Colon (tissue), 2 donors: ENCODE data around the gene CADM4.
"Not testable (repeated sequence)": the region's sequence is repeated elsewhere in the genome, so short reads cannot be mapped to it uniquely, and the experiment has no call there.

Experiments
- FAIRE-seq: peaks from 2 replicates; lab custom pipeline; 2012; peaks lifted over from hg19 to GRCh38; lab: Jason Lieb, UNC
- donor health status: control.
- donor health status: control.

CADM4 gene

GRCh38 chr19:43662487-43662886, 22.8 kb upstream of the CADM4 start:
- FAIRE-seq: no peak

DNA sequence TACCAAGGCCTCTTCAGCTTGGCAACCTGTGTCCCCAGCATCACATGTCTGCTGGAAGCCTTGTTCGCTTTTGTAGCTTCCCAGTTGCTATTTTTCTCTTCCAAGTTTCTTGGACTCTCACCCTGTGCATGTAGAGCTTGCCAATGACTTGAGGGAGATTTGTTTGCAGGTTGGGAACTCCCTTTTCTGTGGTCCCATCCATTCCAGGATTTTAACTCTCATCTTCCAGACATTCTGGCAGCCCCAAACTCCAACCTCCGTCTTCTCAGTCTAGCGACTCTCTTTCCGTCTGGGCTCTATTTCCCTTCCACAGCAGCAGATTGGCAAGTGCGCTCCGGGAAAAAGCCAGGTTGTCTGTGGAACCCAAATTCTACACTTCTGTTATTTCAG, 21.3 kb upstream of the CADM4 start:
- FAIRE-seq: no peak

DNA sequence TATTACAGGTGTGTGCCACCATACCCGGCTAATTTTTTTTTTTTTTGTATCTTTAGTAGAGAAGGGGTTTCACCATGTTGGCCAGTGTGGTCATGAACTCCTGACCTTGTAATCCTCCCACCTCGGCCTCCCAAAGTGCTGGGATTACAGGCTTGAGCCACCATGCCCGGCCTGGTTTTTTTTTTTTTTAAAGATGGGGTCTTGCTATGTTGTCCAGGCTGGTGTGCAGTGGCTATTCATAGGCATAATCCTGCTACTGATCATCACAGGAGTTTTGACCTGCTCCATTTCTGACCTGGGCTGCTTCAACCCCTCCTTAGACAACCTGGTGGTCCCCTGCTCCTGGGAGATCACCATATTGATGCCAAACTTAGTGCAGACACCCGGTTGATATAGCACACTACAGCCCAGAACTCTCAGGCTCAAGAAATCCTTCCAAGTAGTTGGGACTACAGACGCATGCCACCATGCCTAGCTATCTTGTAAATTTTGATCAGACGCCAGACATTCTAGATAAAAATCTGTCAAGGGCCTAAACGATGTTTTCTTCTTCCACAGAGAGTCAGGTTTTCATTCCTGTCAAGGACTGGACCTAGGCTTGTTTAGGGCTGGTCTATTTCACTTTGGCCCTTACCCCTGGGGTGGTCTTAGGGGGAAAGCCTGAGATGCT, 20.8 kb upstream of the CADM4 start:
- no peak for FAIRE-seq

DNA sequence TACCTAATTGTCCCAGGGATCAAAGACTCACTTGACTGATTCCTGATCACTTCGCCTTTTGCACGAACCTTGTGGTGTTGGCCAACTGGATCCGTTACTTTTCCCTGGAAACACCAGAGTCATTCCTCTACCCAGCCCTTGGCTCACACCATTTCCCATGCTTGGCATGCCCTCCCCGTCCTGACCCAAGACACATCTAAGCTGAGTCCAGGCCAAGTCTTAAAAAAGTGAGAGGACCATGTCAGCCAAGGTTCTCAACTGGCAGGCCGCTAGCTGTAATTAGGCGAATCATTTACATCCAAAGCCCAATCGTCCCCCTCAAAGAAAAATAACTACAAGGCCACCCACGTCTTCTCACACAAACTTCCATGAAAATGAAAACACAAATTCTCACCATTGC, 18.8 kb upstream of the CADM4 start:
- no peak for FAIRE-seq

DNA sequence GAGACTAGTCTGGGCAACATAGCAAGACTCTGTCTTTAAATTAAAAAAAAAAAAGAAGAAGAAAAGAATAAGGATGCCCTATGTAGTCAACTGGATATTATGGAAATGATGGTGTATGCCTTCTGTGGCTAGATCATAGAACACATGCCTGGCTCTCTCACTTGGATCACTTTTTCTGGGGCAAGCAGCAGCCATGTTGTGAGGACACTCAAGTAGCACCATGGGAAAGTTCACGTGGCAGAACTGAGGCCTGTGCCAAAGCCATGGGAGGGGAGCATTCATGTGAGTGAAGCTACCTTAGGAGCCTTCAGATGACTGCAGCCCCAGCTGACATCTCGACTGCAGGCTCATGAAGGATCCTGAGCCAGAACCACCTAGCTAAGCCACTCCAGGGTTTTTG, 18.4 kb upstream of the CADM4 start:
- FAIRE-seq: no peak

DNA sequence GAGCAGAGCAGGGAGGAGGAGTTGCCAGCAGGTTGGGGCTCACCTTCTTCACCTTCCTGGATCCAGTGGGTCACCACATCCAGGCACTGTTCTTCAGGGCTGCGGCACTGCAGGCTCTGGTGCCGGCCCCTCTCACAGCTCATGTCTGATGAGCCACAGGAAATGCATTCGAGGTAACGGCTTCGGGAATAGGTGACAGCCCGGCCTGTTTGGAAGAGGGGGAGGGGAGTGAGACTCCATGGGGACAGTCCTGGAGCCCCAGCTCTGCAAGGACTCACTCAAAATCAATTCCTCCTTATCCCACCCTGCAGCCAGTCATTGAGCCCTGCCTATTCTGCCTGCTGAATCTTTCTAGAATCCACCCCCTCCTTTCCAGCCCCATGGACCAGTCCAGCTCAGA, 16.8 kb upstream of the CADM4 start:
- FAIRE-seq: no peak

DNA sequence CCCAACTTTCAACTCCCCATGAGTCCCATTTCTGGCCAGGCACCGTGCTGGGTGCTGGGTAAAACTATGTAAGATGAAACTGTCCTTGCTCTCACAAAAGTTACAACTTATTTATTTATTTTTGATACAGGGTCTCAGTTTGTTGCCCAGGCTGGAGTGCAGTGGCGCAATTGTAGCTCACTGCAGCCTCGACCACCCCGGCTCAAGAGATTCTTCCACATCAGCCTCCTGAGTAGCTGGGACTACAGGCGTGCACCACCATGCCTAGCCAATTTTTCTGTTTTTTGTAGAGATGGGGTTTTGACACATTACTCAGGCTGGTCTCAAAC, 12.9 kb upstream of the CADM4 start:
- FAIRE-seq: no peak

GRCh38 chr19:43651758-43652545, 12.3 kb upstream of the CADM4 start:
- FAIRE-seq: no peak

- FAIRE-seq: not testable (repeated sequence)
These were observed 10.6 kb upstream of the CADM4 start for GRCh38 chr19:43650276-43650675.

DNA sequence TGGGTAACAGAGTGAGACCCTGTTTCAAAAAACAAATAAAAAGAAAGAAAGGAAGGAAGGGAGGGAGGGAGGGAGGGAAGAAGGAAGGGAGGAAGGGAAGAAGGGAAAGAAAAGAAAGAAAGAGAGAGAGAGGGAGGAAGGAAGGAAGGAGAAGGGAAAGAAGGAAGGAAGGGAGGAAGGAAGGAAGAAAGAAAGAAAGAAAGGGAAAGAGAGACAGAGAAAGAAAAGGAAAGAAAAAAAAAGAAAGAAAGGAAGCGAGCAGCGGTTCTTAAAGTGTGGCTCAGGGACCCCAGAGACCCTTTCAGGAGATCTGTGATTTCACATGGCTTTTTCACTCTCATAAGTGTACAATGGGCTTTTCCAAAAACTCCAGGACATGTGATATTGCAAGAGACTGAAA, 9.9 kb upstream of the CADM4 start:
- FAIRE-seq: no peak

- no peak for FAIRE-seq
These were observed 9.0 kb upstream of the CADM4 start for GRCh38 chr19:43648633-43649032.

- no peak for FAIRE-seq
These were observed 4.5 kb upstream of the CADM4 start for GRCh38 chr19:43644181-43644580.

- FAIRE-seq: no peak
These were observed 3.7 kb upstream of the CADM4 start for GRCh38 chr19:43643326-43643725.

GRCh38 chr19:43642531-43642930, 2.9 kb upstream of the CADM4 start:
- FAIRE-seq: no peak

DNA sequence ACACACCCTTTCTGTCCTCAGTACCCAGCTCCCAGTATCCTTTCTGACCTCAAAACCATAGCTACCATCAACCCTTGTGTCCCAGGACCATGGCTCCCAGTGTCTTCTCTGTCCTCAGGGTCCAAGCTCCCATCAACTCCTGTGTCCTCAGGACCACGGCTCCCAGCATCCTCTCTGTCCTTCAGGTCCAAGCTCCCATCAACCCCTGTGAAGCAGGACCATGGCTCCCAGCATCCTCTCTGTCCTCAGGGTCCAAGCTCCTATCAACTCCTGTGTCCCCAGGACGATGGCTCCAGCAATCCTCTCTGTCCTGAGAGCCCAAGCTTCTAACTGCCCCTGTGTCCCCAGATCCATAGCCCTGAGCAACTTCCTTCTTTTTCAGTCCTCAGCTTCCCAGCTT, 1.7 kb upstream of the CADM4 start:
- FAIRE-seq: no peak

DNA sequence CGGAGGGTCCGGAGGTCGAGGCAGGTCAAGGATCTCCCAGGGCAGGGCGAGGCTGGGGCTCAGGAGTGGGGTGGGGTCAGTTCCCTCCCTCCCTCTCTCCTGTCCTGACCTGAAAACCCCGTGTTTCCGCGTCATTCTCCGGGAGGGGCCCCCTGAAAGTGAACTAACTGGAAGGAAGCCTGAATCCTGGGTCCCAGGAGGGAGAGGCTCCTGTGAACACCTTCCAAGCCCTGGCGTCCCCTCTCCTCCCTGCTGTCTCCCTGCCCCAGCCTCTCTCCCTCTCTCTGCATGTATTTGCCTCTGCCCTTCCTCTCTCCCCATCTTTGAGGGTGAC, 741 bp upstream of the CADM4 start:
- FAIRE-seq: no peak

DNA sequence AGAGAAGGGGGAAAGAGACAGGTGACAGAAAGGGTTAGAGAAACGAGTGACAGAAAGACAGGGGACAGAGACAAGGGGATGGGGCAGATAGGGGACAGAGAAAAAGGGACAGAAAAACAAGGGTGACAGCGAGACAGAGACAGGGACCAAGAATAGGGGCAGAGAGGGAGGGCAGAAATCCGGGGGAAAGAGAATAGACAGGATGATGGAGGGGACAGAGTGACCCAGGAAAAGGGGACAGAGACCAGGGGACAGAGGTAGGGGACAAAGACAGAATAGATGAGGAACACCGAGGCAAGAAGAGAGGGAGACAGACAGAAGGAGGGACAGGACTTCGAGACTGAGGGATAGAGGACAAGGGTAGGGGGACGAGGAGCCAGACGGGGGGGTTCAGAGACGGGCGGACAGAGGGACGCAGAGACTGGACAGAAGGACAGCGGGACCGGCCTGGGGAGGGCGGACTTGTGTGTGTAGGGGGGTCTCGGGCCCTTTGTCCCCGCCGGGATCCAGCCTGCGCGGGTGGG, 593 bp downstream of the CADM4 start:
- no peak for FAIRE-seq

GRCh38 chr19:43638214-43638994, 1.2 kb downstream of the CADM4 start:
- FAIRE-seq: no peak

DNA sequence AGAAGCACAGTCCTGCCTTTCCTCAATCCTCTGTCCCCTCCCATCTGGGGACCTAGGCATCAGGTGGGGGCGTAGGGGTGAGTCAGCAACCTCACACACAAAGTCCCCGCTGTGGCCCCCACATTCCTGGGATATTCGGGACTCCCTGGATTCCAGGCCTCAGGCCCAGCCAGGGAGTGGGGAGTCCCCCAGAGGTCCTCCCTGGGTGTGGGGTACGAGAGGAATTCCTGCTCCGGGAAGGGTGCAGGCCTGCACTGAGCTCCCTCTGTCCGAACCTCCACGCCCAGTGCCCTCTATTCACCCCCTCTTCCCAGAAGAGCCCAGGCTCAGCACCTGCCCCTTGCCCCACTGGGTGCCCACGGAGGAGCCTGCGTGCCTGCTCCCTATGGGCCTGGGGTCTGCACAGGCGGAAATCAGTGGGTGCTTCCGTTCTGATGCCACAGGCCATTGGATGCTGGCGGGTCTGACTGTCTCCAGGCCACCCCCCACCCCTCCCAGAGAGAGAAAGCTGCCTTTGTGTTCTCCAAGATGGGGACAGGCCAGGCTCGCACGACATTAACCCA, 3.4 kb downstream of the CADM4 start:
- FAIRE-seq: no peak

GRCh38 chr19:43635561-43635940, 4.1 kb downstream of the CADM4 start:
- not testable (repeated sequence) for FAIRE-seq

DNA sequence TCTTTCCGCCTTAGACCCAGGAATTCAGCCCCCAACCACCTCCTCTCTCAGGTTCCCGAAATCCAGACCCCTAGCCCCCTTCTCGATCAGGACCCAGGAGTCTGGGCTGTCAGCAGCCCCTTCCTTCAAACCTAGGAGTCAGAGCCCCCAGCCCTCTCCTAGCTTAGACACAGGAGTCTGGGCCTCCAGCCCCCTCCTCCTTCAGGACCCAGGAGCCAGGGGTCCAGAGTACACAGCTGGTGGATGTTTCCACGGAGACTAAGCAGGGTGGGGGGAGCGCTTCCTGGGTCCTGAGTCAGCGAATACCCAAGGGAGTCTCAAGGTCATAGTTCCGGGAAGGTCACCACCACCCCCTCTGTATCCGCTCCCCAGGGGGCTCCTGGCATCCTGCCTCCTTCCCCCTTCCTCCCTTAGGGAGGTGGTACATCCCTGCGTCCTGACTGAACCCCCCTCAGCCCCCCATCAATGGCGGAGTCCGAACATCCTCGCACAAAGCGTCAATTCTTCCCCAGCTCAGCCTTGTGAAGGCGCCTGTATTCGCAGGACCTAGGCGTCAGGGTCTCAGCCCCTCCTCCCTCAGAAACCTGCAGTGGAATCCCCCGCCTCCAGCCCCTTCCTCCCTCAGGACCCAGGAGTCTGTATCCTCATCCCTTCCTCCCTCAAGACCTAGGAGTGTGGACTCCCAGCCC, 4.6 kb downstream of the CADM4 start:
- no peak for FAIRE-seq

GRCh38 chr19:43634506-43634871, 5.2 kb downstream of the CADM4 start:
- no peak for FAIRE-seq
